GM23248 (cell line): Measurements from ENCODE around the gene KCNQ1OT1.

Experiments used
- EZH2 ChIP-seq: fragments of 200-600 bp; sonication (generic); IDR thresholded peaks from 2 replicates; pipeline ENCODE4 v1.6.1; 2018; ENCODE audit warnings: antibody characterized with exemption, mild to moderate bottlenecking; ENCODE audit not compliant: insufficient read depth, poor library complexity, severe bottlenecking
- EZH2phosphoT487 ChIP-seq: fragments of 200-600 bp; sonication (generic); IDR thresholded peaks from 2 replicates; pipeline ENCODE4 v1.6.1; 2018; ENCODE audit warnings: antibody characterized with exemption, moderate library complexity, mild to moderate bottlenecking, low read depth; ENCODE audit not compliant: insufficient read depth

- no peak for TF ChIP-seq EZH2phosphoT487
- no peak for TF ChIP-seq EZH2
Measured at GRCh38 chr11:2707736-2708135, 7.9 kb upstream of the KCNQ1OT1 start.
